ENCODE results near the gene REC114.

- TF ChIP-seq PHF20 (IDR thresholded peaks at IDR 0.05; ENCODE audit: partially characterized antibody) (no peak), TAF1 (IDR thresholded peaks at IDR 0.05; ENCODE audit: control insufficient read depth, extremely low read depth, insufficient read depth, low read length, severe bottlenecking) (no peak), CC2D1A (IDR thresholded peaks at IDR 0.05) (no peak), MYC (IDR thresholded peaks at IDR 0.05; ENCODE audit: low read depth, low read length) (no peak), MYC (CRISPR knock-in tag; IDR thresholded peaks at IDR 0.05; ENCODE audit: borderline replicate concordance, low read depth) (no peak), POLR2AphosphoS5 (IDR thresholded peaks at IDR 0.05; ENCODE audit: control insufficient read depth, insufficient read depth, low read depth, low read length) (no peak), SIN3B (IDR thresholded peaks at IDR 0.05; ENCODE audit: low read depth) (no peak), SP1 (CRISPR knock-in tag; IDR thresholded peaks at IDR 0.05) (no peak)
These were observed 157.0 kb downstream of the REC114 start for GRCh38 chr15:73599934-73600333.

All from K562 (cell line).